GM10266 (cell line): Measurements from ENCODE around the gene DUSP23.
A peak's percentile ranks its signal among the peaks of the same experiment; 100 is the strongest.

Source experiments
- DNase-seq: peaks from one replicate; pipeline ENCODE4 v3.0.0; 2012; ENCODE audit errors: extremely low spot score
- TF ChIP-seq, protein P1 (sequence below): IDR thresholded peaks from 2 replicates; pipeline ENCODE4 v1.5.1; 2012; ENCODE audit warnings: mild to moderate bottlenecking, low read depth; ENCODE audit not compliant: control insufficient read depth, insufficient read depth; ENCODE audit errors: missing control alignments

The DUSP23 gene

GRCh38 chr1:159780583-159781582 is at the start of gene DUSP23:
Gene DUSP23 (plus strand): TSS chr1:159780962. CDS start chr1:159781101, 139 bp downstream.
- TF ChIP-seq, protein P1, sequence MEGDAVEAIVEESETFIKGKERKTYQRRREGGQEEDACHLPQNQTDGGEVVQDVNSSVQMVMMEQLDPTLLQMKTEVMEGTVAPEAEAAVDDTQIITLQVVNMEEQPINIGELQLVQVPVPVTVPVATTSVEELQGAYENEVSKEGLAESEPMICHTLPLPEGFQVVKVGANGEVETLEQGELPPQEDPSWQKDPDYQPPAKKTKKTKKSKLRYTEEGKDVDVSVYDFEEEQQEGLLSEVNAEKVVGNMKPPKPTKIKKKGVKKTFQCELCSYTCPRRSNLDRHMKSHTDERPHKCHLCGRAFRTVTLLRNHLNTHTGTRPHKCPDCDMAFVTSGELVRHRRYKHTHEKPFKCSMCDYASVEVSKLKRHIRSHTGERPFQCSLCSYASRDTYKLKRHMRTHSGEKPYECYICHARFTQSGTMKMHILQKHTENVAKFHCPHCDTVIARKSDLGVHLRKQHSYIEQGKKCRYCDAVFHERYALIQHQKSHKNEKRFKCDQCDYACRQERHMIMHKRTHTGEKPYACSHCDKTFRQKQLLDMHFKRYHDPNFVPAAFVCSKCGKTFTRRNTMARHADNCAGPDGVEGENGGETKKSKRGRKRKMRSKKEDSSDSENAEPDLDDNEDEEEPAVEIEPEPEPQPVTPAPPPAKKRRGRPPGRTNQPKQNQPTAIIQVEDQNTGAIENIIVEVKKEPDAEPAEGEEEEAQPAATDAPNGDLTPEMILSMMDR = peak; percentile 82
- peak; percentile 96 for DNase-seq

- TF ChIP-seq, protein P1 = no peak
- DNase-seq = no peak
These were observed 43.4 kb upstream of the DUSP23 start for GRCh38 chr1:159737238-159737916.

DNA sequence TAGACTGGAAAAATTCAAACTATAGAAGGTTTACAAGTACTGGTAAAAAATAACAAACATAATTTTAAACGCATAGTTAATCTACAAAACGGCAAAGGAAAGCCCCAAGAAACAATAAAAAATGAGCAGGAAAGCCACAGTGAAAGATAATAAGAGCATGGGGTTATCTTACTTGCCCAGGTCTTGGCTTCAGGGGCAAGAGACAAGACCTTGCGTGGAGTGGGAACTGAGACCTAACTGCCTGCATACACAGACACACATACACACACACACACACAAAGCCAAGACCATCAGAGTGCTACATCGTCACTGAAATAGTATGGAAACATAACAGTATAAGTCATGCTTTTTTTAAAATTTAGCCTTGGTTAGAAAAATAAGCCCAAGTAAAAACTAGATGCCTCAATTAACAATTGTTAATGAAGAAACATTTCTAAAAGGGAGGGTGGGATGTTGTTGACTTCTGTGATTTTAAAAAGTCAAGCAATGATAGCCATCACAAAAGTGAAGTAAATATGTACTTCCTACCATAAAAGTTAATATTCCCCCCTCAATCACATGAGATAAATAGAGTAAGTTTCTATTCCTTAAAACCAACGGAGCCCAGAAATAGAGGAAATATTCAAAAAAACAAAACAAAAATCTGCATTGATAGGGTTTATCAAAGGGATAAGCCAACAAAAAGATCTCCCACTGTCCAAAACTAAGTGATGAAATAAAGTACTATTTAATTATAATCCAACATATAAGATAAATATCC is 36.9 kb upstream of the DUSP23 start:
- DNase-seq = no peak
- TF ChIP-seq, protein P1 = no peak

DNA sequence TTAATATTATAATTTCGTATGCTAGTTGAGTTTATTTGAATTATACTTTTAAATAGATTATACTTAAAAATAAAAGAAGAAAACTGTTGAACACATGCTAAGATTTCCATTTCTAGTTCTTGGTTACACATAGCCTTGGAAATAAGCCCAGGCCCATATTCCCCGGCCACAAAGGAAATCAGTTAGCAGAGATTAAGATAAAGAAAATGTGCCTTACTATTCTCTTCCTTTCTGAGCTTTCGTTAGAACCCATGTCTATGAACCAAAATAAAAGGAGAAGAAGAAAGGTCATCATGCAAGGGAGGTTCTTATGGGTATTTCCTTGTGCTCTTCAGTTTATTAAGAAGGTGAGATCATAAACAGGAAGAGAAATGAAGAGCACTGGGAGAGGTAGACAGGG is 34.1 kb upstream of the DUSP23 start:
- DNase-seq = no peak
- TF ChIP-seq, protein P1 = no peak

GRCh38 chr1:159748370-159748769 is 32.4 kb upstream of the DUSP23 start:
- TF ChIP-seq, protein P1 = no peak
- DNase-seq = no peak

GRCh38 chr1:159749630-159750029 is 31.1 kb upstream of the DUSP23 start:
- TF ChIP-seq, protein P1 = no peak
- no peak for DNase-seq
